ENCODE data around the gene IREB2. TPM values are rescaled to one million over a fixed set of nuclear protein-coding genes. Genes with fewer than 3 reads are reported as not detected.
A peak's percentile ranks its signal among the peaks of the same experiment; 100 is the strongest.

IREB2 gene
- total RNA-seq, 4 donors from 2014 or later = 32.4 to 45.9 (median 42.4) TPM

DNA sequence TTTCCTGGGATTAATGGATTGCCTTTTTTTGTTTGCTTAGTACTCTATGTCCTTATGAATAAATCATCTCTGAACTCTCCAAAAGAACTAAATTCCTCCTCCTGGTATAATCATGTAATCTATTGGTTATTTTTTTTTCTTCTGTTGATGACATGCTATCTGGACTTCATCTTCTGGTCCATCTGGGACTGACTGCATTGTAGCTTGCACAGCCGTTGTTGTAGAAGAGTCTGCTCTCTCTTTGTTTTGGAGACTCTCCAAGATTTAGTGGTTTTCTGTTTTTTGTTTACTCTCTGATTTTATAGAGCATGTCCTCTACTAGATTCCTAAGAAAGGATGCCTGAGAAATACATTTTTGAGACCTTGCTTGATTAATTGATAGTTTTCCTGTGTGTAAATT is 19.1 kb downstream of the IREB2 start:
- Histone ChIP-seq H3K27me3 (no peaks in the 10 kb centered on the region), H3K36me3 (peaks cover 0 to 3% (median 0%) of the 10 kb centered on the region in 3 donors), H3K4me3 (no peak overlapping the region), H3K4me1 (peaks cover 0 to 94% (median 44%) of the 10 kb centered on the region in 4 donors), H3K9me3 (no peaks in the 10 kb centered on the region), H3K27ac (peak overlapping the region in 3 of 4 donors; percentile 26 to 52 (median 38))
- WGBS, 2 donors = 0 to 3% methylated on average over 1 of the region's 1 CpG
- TF ChIP-seq POLR2A (IDR thresholded peaks at IDR 0.05) = no peak
- no peak for DNase-seq (ENCODE audit: low spot score in 2 of 2)

DNA sequence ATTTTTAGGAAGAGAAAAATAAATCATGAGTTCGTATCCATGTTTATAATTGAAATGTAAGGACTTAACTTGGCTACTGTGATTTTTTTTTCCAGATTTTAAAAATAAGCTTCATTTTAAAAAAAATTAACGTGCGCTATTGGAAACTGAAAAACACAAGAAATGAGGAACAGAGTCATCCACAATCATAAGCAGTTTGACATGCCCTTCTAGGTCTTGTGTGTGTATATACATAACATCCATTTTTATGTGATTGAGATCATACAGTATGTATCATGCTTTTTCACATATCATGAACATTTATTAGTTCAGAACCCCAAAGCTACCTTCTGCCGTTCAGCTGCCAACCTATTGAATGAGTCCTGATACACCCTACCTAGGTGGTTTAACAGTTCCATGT is 22.7 kb downstream of the IREB2 start:
- H3K36me3 ChIP-seq = peaks cover 0 to 28% (median 3%) of the 10 kb centered on the region in 3 donors
- no peak for DNase-seq (ENCODE audit: low spot score in 2 of 2)
- TF ChIP-seq EP300 (IDR thresholded peaks at IDR 0.05) (no peak), POLR2A (IDR thresholded peaks at IDR 0.05) (no peak)
- TF ChIP-seq, protein P1, sequence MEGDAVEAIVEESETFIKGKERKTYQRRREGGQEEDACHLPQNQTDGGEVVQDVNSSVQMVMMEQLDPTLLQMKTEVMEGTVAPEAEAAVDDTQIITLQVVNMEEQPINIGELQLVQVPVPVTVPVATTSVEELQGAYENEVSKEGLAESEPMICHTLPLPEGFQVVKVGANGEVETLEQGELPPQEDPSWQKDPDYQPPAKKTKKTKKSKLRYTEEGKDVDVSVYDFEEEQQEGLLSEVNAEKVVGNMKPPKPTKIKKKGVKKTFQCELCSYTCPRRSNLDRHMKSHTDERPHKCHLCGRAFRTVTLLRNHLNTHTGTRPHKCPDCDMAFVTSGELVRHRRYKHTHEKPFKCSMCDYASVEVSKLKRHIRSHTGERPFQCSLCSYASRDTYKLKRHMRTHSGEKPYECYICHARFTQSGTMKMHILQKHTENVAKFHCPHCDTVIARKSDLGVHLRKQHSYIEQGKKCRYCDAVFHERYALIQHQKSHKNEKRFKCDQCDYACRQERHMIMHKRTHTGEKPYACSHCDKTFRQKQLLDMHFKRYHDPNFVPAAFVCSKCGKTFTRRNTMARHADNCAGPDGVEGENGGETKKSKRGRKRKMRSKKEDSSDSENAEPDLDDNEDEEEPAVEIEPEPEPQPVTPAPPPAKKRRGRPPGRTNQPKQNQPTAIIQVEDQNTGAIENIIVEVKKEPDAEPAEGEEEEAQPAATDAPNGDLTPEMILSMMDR (IDR thresholded peaks at IDR 0.05) = no peak
- no peak overlapping the region for H3K27ac ChIP-seq
- 77 to 78% methylated on average over 4 of the region's 4 CpGs for WGBS, 2 donors
- no peaks in the 10 kb centered on the region for H3K9me3 ChIP-seq
- H3K4me3 ChIP-seq = no peak overlapping the region
- peaks cover 0 to 75% (median 28%) of the 10 kb centered on the region in 4 donors for H3K4me1 ChIP-seq
- no peaks in the 10 kb centered on the region for H3K27me3 ChIP-seq

DNA sequence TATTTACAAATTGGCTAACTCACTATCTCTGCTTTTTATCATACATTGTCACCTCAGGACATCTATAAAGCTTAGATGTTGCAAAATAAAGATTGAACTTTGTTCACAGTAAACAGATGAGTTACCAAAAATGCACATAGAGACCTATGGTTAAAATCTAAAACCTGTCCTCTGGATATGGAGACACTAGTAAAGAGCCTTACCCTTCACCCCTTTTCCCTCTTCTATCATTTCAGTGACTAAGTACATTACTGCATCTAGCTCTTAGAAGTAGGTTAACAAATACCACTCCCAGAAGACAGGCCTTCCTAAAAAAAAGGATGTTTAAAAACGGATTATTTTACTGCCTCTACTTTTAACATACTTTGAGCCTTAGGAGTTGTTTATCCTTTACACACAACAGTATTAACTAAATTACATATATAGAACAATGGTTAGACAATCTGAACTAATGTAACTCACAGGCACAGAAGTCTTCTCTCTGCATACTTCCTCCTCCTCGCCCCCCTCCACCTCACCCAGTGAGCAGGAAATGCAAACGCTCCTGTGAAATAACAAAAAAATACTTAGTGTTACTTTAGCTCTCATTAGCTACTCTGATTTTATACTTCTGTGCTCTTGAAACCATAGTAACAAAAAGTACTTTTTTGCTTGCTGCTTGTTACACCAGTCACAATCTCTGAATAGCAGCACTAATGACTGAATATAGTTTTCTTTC is 23.3 kb downstream of the IREB2 start:
- Histone ChIP-seq H3K27ac (no peak overlapping the region), H3K9me3 (no peaks in the 10 kb centered on the region), H3K4me1 (peaks cover 0 to 74% (median 23%) of the 10 kb centered on the region in 4 donors), H3K36me3 (peaks cover 0 to 32% (median 7%) of the 10 kb centered on the region in 3 donors), H3K4me3 (no peak overlapping the region), H3K27me3 (no peaks in the 10 kb centered on the region)
- TF ChIP-seq EP300 (IDR thresholded peaks at IDR 0.05) (no peak), POLR2A (IDR thresholded peaks at IDR 0.05) (no peak)
- TF ChIP-seq, protein P1 (IDR thresholded peaks at IDR 0.05) = no peak
- no peak for DNase-seq (ENCODE audit: low spot score in 2 of 2)
- WGBS, 2 donors = 40% methylated on average over 3 of the region's 3 CpGs

DNA sequence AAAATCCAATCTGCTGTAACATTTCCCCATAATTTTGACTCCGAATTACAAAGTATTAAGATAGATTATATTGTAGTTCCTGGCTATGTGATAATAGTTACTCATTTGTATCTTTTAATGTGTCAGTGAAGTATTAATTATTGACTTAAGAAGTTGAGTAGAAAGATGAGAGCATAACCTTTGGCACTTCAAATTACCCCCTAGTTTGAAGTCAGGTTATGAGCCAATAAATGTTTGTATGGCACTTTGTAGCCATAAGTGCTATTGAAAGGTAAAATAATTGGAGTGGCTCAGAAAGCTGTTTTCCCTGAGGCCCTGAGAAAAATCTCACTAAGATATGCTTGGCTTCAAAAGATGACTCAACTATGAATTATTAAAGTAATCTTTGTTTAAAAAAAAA is 31.0 kb downstream of the IREB2 start:
- DNase-seq (ENCODE audit: low spot score in 2 of 2) = no peak
- Histone ChIP-seq H3K9me3 (no peaks in the 10 kb centered on the region), H3K36me3 (peaks cover 0 to 94% (median 4%) of the 10 kb centered on the region in 3 donors)

DNA sequence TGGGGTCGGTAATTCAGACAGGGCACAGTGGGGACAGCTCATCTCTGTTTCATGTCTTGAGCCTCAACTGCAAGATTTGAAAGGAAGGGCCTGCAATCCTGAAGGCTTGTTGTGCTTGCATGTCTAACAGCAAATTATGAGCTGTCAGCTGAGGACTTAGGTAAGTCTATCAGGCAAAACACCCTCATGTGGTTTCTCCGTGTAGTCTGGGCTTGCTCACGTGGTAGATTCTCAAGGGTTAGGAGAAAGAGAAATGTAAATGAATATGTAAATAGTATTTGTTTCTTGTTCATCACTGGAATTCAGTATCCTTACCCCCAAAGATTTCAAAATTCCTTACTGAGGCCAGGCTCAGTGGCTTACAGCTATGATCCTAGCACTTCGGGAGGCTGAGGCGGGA is 39.3 kb downstream of the IREB2 start:
- TF ChIP-seq EP300 (IDR thresholded peaks at IDR 0.05) (no peak), POLR2A (IDR thresholded peaks at IDR 0.05) (no peak)
- TF ChIP-seq, protein P1 (IDR thresholded peaks at IDR 0.05) = no peak
- no peaks in the 10 kb centered on the region for H3K27me3 ChIP-seq
- no peaks in the 10 kb centered on the region for H3K4me1 ChIP-seq
- 75% methylated on average over 5 of the region's 5 CpGs for WGBS, 2 donors
- peaks cover 0 to 88% (median 0%) of the 10 kb centered on the region in 3 donors for H3K36me3 ChIP-seq
- H3K27ac ChIP-seq = no peak overlapping the region
- H3K9me3 ChIP-seq = no peaks in the 10 kb centered on the region
- DNase-seq (ENCODE audit: low spot score in 2 of 2) = no peak
- H3K4me3 ChIP-seq = no peak overlapping the region

More for the DNA sequence above, 31.0 kb downstream of the IREB2 start:
- H3K4me3 ChIP-seq = no peak overlapping the region
- H3K27me3 ChIP-seq = no peaks in the 10 kb centered on the region
- TF ChIP-seq EP300 (IDR thresholded peaks at IDR 0.05) (no peak), POLR2A (IDR thresholded peaks at IDR 0.05) (no peak)
- TF ChIP-seq, protein P1 (IDR thresholded peaks at IDR 0.05) = no peak
- no peak overlapping the region for H3K27ac ChIP-seq
- WGBS, 2 donors = 59 to 100% methylated on average over 1 of the region's 1 CpG
- H3K4me1 ChIP-seq = peaks cover 0 to 30% (median 3%) of the 10 kb centered on the region in 4 donors
